Measurements from ENCODE around the gene SLC25A20.
"Not testable (repeated sequence)": the region's sequence is repeated elsewhere in the genome, so short reads cannot be mapped to it uniquely, and the experiment has no call there.

Gene SLC25A20

GRCh38 chr3:48845170-48845569 is 53.5 kb downstream of the SLC25A20 start:
- DNase-seq = no peak

- DNase-seq = no peak
Observed at GRCh38 chr3:48837163-48837562, 61.5 kb downstream of the SLC25A20 start.

GRCh38 chr3:48835650-48836366 is 62.9 kb downstream of the SLC25A20 start:
- no peak for DNase-seq

GRCh38 chr3:48832684-48833083 is 66.0 kb downstream of the SLC25A20 start:
- no peak for DNase-seq

- no peak for DNase-seq
Observed at GRCh38 chr3:48830715-48831114, 68.0 kb downstream of the SLC25A20 start.

GRCh38 chr3:48829525-48829924 is 69.2 kb downstream of the SLC25A20 start:
- DNase-seq = not testable (repeated sequence)

- DNase-seq = not testable (repeated sequence)
Observed at GRCh38 chr3:48827874-48828273, 70.8 kb downstream of the SLC25A20 start.

GRCh38 chr3:48826451-48826850 is 72.2 kb downstream of the SLC25A20 start:
- DNase-seq = no peak

- DNase-seq = no peak
Observed at GRCh38 chr3:48820612-48821324, 77.9 kb downstream of the SLC25A20 start.

- no peak for DNase-seq
Observed at GRCh38 chr3:48819234-48820221, 79.2 kb downstream of the SLC25A20 start.

- no peak for DNase-seq
Observed at GRCh38 chr3:48811524-48811923, 87.2 kb downstream of the SLC25A20 start.

Measured in activated CD4-positive, alpha-beta T cell treated with anti-CD3 and anti-CD28 coated beads for 1 hour (primary cell).